Upper lobe of left lung (tissue), 4 donors: ENCODE measurements around the gene ASPA.

ENCODE experiments used
- POLR2A ChIP-seq, 4 donors: fragments of 450-650 bp; IDR thresholded peaks; one replicate each; pipeline ENCODE4 v1.5.1; 2016 to 2017; ENCODE audit warnings: antibody characterized with exemption in 4 of 4, mild to moderate bottlenecking in 2 of 4
- TF ChIP-seq, protein P1 (sequence below), 6 experiments: fragments of 450-650 bp in 4 of 6; fragments of 200-600 bp in 2 of 6; sonication (generic) in 2 of 6; IDR thresholded peaks; one replicate each; pipeline ENCODE4 v1.5.1; 2016 to 2019; ENCODE audit warnings: antibody characterized with exemption in 6 of 6

GRCh38 chr17:3546521-3546920 lies 70.7 kb downstream of the ASPA start:
- TF ChIP-seq, protein P1, sequence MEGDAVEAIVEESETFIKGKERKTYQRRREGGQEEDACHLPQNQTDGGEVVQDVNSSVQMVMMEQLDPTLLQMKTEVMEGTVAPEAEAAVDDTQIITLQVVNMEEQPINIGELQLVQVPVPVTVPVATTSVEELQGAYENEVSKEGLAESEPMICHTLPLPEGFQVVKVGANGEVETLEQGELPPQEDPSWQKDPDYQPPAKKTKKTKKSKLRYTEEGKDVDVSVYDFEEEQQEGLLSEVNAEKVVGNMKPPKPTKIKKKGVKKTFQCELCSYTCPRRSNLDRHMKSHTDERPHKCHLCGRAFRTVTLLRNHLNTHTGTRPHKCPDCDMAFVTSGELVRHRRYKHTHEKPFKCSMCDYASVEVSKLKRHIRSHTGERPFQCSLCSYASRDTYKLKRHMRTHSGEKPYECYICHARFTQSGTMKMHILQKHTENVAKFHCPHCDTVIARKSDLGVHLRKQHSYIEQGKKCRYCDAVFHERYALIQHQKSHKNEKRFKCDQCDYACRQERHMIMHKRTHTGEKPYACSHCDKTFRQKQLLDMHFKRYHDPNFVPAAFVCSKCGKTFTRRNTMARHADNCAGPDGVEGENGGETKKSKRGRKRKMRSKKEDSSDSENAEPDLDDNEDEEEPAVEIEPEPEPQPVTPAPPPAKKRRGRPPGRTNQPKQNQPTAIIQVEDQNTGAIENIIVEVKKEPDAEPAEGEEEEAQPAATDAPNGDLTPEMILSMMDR (IDR thresholded peaks at IDR 0.05) = no peak
- no peak for TF ChIP-seq POLR2A (IDR thresholded peaks at IDR 0.05)
